ENCODE measurements around the gene VPS18.

VPS18 gene

DNA sequence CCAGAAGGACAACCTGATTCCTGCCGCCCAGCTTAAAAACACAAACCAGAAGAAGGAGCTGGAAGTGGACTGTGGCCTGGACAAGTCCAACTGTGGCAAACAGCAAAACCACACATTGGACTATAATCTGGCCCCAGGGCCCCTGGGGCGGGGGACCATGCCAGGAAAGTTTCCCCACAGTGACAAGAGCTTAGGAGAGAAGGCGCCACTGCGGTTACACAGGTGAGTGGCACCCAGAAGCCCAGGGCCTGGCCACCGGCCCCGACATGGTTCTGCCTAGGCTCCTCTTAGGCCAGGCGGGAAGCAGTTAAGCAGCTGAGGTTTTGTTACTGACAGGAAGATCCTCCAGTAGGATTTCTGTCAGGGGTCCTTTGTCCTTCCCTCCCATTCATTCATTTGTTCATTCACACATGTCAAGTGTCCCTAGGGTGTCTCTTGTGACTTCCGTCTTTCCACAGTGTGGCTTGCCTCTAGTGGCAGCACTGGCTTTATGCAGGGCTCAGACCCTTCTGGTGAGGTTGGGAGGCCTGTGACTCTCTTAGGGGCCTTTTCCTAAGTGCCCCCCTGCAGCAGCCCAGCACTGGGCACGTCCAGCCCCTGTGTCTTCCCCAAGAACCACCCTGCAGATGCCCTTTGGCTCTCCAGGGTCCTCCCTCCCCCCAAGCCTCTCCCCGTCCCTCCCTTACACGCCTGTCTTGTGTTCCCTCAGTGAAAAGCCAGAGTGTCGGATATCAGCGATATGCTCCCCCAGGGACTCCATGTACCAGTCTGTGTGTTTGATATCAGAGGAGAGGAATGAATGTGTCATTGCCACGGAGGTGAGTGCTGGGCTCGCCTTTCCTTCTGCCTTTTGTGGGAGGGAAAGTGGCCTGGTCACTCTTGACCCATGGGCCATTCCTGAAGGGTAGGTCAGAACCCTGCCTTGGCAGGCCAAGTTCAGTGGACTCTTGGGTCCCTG, 42.7 kb downstream of the VPS18 start:
- DNase-seq (ENCODE audit: low spot score), result no peak

DNA sequence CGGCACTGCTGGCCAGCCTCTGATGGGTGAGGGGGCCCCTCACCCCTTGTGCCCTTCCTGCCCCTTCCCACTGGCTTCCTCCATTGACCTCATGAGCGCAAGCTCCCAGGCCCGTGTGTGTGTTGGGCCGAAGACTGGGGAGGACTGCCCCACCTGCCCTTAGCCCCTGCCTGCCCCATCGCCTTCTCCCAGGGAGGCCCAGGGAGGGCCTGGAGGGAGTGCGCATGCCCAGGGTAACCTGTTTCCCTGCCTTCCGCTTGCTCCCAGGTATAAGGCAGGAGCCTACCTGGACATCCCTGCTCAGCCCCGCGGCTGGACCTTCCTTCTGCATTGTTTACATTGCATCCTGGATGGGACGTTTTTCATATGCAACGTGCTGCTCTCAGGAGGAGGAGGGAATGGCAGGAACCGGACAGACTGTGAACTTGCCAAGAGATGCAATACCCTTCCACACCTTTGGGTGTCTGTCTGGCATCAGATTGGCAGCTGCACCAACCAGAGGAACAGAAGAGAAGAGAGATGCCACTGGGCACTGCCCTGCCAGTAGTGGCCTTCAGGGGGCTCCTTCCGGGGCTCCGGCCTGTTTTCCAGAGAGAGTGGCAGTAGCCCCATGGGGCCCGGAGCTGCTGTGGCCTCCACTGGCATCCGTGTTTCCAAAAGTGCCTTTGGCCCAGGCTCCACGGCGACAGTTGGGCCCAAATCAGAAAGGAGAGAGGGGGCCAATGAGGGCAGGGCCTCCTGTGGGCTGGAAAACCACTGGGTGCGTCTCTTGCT, 43.7 kb downstream of the VPS18 start:
- DNase-seq (ENCODE audit: low spot score), result no peak

DNA sequence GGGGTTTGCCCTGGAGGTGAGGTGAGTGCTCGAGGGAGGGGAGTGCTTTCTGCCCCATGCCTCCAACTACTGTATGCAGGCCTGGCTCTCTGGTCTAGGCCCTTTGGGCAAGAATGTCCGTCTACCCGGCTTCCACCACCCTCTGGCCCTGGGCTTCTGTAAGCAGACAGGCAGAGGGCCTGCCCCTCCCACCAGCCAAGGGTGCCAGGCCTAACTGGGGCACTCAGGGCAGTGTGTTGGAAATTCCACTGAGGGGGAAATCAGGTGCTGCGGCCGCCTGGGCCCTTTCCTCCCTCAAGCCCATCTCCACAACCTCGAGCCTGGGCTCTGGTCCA, 44.3 kb downstream of the VPS18 start:
- no peak for DNase-seq (ENCODE audit: low spot score)

DNA sequence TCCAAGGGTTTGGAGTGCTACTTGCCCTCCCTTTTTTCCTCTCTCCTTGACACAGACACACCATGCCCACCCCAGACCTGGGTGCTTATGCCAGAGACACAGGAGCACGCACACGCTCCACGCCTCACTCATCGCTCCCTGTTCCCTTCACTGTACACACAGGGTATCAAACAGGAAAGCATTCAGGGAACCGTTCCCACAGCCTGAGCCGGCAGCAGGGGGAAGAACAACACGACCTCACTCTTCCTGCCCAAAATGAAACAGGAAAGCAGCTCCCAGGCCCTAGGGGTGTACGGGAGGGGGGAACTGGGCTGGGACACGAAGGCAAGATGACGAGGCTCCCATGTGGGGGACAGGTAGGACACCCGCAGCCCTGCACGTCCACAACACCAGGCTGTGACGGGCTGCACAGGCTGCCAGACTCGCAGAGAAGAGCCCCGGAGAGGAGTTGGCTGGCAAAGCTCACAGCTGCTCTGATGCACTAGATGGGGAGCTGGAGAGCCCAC, 46.1 kb downstream of the VPS18 start:
- no peak for DNase-seq (ENCODE audit: low spot score)

DNA sequence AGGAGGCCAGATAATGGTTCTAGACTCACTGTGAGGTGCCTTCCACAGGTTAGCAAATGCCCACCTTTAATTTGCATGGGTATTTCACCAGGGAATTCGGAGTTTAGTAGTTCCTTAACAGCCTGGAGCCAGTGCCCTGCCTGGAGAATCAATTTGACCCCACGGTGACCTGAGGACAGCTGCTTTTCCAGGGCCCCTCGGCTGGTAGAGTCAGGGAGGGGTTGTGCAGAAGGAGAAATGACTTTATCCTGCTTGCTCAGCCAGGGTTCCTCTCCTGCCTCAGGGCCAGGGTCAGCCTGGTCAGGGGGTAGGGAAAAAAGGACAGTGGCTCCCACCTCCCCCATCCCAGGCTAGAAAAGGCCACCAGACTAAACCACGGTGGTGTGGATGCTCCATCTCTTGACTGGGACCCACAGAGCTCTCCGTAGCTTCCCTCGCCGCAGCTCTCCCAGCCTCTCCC, 46.8 kb downstream of the VPS18 start:
- no peak for DNase-seq (ENCODE audit: low spot score)

GRCh38 chr15:40941528-40942336, 47.5 kb downstream of the VPS18 start:
- peak; percentile 88 for DNase-seq (ENCODE audit: low spot score)

DNA sequence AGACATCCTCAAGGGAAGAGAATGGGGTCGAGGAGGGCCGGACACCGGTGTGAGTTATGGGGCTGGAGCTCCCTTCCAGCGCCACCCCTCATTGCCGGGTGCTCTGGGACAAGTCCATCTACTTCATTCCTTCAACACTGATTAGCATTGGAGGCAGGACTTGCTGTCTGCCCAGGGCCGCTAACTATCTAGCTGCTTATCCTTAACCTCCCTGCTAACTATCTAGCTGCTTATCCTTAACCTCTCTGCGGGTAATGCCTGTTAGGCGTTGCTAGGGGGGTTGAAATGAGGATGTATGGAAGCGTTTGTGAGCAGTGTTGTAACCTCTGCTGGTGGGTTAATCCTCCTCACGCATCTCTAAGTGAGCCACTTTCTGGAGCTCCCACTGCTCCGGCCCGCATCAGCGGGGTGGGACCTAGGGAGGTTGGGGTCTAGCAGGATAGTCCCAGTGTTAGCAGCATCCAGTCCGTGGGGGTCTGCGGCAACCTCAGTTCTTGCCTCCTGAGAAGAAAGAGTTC, 48.1 kb downstream of the VPS18 start:
- DNase-seq (ENCODE audit: low spot score), result no peak

DNA sequence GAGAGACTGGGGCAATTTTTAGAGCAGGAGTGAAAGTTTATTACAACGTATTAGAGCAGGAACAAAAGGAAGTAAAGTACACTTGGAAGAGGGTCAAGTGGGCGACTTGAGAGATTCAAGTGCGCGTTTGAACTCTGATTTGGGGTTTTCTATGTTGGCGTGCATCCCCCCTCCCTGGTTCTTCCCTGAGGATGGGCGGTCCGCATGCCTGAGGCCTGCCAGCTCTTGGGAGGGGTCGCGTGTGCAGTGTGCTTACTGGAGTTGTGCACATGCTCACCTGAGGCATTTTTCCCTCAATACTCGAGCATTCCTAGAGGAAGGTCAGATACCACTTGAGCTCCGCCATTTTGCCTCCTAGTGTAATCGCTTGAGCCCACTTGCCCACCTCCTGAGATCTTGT, 48.6 kb downstream of the VPS18 start:
- no peak for DNase-seq (ENCODE audit: low spot score)

GRCh38 chr15:40943764-40944365, 49.6 kb downstream of the VPS18 start:
- DNase-seq (ENCODE audit: low spot score), result no peak

GRCh38 chr15:40944510-40945296, 50.5 kb downstream of the VPS18 start:
- DNase-seq (ENCODE audit: low spot score), result no peak

GRCh38 chr15:40948706-40949473, 54.6 kb downstream of the VPS18 start:
- no peak for DNase-seq (ENCODE audit: low spot score)

- DNase-seq (ENCODE audit: low spot score), result no peak
Observed at GRCh38 chr15:40949756-40950207, 55.5 kb downstream of the VPS18 start.

GRCh38 chr15:40951764-40952163, 57.5 kb downstream of the VPS18 start:
- DNase-seq (ENCODE audit: low spot score), result no peak

GRCh38 chr15:40952301-40952900, 58.2 kb downstream of the VPS18 start:
- no peak for DNase-seq (ENCODE audit: low spot score)

- peak; percentile 100 for DNase-seq (ENCODE audit: low spot score)
Observed at GRCh38 chr15:40952901-40953712, 58.9 kb downstream of the VPS18 start, which contains the start of gene CHAC1. TSS of gene CHAC1 (plus strand) at chr15:40953471. CDS start at chr15:40953584, 113 bp downstream.
